COLO829 (cell line): Measurements from ENCODE around the gene WDR37.
"Not testable (repeated sequence)": the region's sequence is repeated elsewhere in the genome, so short reads cannot be mapped to it uniquely, and the experiment has no call there.

ENCODE experiments used
- DNase-seq: peaks from one replicate; pipeline ENCODE4 v3.0.0; 2012; ENCODE audit warnings: low spot score

The WDR37 gene

GRCh38 chr10:1153805-1154351, 97.7 kb downstream of the WDR37 start:
- DNase-seq, result no peak

- no peak for DNase-seq
Measured at GRCh38 chr10:1154531-1155295, 98.5 kb downstream of the WDR37 start.

- DNase-seq, result no peak
Measured at GRCh38 chr10:1155791-1156615, 99.8 kb downstream of the WDR37 start.

- no peak for DNase-seq
Measured at GRCh38 chr10:1156616-1156886, 100.4 kb downstream of the WDR37 start.

- no peak for DNase-seq
Measured at GRCh38 chr10:1156921-1157614, 100.9 kb downstream of the WDR37 start.

- DNase-seq, result no peak
Measured at GRCh38 chr10:1157615-1157933, 101.4 kb downstream of the WDR37 start.

GRCh38 chr10:1158066-1158465, 101.9 kb downstream of the WDR37 start:
- no peak for DNase-seq

GRCh38 chr10:1158536-1158935, 102.4 kb downstream of the WDR37 start:
- DNase-seq, result not testable (repeated sequence)

- DNase-seq, result no peak
Measured at GRCh38 chr10:1159131-1160061, 103.2 kb downstream of the WDR37 start.

GRCh38 chr10:1160561-1161314, 104.6 kb downstream of the WDR37 start:
- no peak for DNase-seq

- DNase-seq, result not testable (repeated sequence)
Measured at GRCh38 chr10:1161315-1161673, 105.1 kb downstream of the WDR37 start.

- DNase-seq, result no peak
Measured at GRCh38 chr10:1162481-1163203, 106.5 kb downstream of the WDR37 start.

GRCh38 chr10:1163204-1163660, 107.0 kb downstream of the WDR37 start:
- DNase-seq, result no peak

GRCh38 chr10:1163831-1164230, 107.6 kb downstream of the WDR37 start:
- no peak for DNase-seq

GRCh38 chr10:1166101-1166827, 110.1 kb downstream of the WDR37 start:
- no peak for DNase-seq

GRCh38 chr10:1166828-1167275, 110.7 kb downstream of the WDR37 start:
- no peak for DNase-seq

- no peak for DNase-seq
Measured at GRCh38 chr10:1168763-1169162, 112.6 kb downstream of the WDR37 start.

- DNase-seq, result no peak
Measured at GRCh38 chr10:1169186-1169885, 113.2 kb downstream of the WDR37 start.
